GM19043 (cell line): ENCODE measurements around the gene FCRL2.

Source experiments
- ATAC-seq: cut with Tn5 transposase; IDR thresholded peaks from one replicate; pipeline ENCODE4 v1.9.1; 2021; ENCODE audit warnings: low read depth; ENCODE audit not compliant: unreplicated experiment

Gene FCRL2

DNA sequence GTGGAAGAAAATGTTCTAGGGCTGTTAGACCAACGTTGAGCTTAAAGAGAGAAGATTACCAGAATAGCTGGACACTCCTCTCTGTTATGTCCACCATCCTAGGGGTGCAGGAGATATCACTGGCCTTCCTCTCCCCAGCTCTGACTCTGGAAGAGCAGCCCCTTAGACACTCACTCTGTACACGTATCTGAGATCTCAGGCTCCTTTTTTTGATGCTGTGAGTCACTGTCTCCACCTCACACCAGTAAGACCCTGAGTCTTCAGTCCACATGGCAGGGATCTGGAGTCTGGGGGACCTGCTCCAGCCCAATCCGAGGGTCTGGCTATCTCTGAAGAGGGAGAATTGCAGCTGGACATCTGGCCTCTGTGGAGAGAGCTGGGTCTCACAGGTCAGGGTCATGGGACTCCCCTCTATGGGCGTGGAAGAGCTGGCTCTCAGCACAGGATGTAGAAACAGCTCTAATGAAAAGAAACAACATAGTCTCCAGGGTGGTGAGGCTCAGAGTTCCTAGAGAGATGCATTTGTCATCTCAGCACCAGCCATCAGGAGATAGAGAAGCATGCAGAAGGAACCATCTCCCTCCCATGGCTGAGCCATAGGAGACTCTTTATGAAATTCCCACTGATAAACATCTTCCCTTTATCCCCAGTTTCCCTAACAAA lies 79.8 kb downstream of the FCRL2 start:
- ATAC-seq, result no peak
